Cortex of kidney (tissue), 1 donor: ENCODE results near the gene ADGRB3.

ENCODE experiments used
- DNase-seq: peaks from one replicate; lab custom pipeline; 2025; lab: John Stamatoyannopoulos, UW

Gene ADGRB3

DNA sequence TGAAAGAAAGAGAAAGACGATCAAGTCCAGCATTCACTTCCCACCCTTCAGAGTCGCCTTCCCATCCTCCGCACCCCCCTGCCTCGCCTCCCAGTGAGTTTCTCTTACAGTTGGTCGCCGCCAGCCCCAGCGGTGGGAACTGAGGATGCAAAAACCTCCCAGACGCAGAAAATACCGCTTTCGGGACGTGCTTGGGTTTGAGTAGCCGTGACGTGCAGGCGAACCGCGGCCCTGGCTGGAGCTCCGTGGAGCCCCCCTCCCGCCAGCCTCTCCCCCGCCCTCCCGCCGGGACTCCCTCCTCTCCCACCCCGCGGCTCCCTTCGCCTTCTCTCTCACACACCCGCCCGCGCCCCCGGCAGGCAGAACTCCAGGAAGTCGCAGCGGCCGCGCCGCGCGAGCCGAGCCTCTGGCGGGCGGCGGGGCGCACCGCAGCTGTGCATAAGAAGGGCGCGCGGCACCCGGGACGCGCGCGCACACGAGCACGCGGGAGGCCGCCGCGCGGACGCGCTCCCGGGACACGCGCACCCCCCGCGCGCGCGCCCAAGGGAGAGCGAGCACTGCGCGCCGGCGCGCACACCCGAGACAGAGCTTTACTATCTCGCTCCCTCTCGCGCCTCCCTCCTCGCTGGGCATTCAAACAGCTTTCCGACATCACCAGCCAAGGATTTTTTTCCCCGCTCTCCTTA lies at the start of gene ADGRB3:
ADGRB3 (plus strand) TSS at position 557 of the 686 bp plus-strand sequence. CDS start 3,394 bp downstream, outside the sequence.
- no peak for DNase-seq

DNA sequence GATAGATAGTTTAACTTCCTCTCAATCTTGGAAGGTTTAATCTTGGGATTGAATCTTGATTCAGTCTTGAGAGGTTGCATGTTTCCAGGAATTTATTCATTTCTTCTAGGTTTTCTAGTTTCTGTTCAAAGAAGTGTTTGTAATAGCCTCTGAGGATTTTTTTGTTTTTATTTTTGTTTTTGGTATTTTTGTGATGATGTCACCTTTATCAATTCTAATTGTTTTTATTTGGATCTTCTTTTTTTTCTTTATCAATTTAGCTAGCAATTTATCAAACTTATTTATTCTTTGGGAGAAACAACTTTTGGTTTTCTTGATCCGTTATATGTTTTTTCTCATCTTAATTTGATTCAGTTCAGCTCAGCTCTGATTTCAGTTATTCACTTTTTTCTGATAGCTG lies 41.5 kb upstream of the ADGRB3 start:
- DNase-seq = no peak

DNA sequence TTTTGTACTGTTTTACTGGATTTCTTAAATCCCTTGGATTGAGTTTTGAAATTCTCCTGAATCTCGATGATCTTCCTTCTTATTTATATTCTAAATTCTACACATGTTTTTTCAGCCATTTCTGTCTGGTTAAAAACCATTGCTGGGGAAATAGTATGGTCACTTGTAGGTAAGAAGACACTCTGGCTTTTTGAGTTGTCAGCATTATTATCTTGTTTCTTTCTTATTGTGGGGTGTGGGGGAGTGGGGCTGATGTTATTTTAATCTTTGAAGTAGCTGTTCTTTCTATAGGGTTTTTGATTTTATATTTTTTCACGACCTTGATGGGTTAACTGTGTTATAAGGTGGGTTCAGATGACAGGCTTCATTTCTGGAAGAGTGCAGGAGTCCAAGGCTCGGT lies 37.4 kb upstream of the ADGRB3 start:
- DNase-seq = no peak

DNA sequence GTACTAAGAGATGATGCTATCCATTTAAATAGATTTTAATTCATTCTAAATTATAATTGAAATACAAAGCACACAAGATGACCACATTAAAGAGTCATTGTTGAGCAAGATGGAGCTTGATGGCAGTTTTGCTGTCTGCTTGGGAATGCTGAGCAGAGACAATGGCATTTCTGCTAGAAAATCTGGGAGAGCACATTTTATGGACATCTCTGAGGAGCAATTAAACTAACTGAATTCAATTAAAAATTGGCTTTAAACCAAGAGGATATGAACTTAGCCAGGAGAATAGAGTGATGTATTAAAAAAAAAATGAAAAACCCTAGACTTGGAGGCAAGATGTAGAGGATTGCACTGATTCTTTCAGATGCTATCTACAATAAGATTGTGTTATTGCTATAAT lies 19.1 kb upstream of the ADGRB3 start:
- no peak for DNase-seq

DNA sequence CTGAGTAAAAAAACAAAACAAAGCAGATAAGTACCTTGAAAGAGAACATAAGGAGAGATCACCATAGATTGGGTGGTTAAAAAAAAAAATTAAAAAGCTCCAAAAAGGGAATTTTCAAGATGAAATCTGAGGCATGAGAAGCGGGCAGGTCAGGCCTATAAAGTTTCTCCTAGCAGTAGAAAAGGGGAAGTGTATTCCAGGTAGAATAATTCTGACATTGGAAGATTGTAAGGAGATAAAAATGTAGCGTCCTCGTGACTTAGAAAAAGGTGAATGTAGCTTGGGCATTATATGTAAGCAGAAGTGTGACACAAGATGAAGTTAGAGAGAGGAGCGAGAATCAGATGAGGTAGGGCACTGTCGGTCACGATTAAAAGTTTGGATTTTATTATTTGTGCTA lies 9.1 kb upstream of the ADGRB3 start:
- no peak for DNase-seq

DNA sequence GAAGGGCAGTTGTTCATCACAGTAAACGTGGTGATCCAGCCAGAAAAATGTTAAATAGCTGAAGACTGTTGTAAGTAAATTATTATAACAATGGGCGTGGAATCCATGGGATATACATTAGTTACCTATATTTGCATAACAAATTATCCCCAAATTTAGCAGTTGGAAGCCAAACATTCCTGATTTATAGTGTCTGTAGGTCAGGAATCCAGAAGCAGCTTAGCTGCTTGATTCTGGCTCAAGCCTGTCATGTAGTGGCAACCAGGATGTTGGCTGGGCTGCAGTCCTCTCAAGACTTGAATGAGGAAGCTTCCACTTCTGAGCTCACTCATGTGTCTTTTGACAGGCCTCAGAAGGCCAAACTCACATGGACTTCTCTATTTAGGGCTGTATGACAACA lies 6.9 kb upstream of the ADGRB3 start:
- DNase-seq = no peak

DNA sequence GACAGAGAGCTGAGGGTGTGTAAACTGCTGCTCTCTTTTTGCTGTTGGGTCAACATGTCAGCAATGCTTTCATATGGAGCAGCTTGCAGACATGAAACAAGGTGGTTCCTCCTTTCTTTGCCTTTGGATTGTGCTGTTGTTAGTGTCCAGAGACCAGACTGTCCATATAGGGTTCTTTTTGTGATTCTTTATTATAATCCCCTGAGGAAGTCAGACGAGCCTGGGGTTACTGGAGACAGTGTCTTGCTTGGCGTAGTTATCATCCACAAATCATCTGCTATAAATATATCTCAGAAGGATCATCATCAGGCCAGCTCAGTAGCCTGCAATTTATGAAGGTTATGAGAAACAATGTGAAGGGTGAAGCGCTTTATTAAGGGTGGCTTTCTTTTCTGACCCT lies 2.3 kb upstream of the ADGRB3 start:
- DNase-seq = no peak

DNA sequence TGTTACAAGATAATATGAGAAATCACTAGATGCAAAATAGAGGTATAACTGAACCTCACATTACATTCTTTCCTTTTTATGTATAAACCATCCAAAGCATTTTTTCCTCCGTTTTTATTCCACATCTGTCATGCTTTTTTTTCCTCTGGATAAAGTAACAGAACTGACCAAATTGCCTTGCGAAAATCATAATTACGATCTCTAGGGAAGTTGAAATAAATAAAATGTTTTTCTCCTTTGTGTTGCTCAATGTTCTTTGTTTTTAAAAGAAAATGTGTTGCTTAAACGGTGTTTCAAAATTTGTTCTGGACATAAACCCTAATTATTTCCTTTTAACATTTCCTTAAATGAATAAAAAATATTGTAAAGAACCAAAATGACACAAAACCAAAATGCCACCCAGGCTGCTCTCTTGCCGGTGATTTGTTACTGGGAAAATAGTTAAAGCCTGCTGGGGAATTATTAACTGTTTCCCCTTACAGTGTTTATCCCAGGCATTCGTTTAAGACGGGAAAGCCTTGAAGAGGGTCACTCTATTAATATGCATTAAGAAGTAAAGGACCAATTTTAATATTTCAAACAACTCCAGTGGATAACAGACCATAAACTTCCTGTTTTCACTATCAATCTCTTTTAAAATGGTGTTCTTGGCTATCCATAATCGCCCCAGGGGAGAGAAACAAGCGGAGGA lies 1.7 kb upstream of the ADGRB3 start:
- DNase-seq = no peak

DNA sequence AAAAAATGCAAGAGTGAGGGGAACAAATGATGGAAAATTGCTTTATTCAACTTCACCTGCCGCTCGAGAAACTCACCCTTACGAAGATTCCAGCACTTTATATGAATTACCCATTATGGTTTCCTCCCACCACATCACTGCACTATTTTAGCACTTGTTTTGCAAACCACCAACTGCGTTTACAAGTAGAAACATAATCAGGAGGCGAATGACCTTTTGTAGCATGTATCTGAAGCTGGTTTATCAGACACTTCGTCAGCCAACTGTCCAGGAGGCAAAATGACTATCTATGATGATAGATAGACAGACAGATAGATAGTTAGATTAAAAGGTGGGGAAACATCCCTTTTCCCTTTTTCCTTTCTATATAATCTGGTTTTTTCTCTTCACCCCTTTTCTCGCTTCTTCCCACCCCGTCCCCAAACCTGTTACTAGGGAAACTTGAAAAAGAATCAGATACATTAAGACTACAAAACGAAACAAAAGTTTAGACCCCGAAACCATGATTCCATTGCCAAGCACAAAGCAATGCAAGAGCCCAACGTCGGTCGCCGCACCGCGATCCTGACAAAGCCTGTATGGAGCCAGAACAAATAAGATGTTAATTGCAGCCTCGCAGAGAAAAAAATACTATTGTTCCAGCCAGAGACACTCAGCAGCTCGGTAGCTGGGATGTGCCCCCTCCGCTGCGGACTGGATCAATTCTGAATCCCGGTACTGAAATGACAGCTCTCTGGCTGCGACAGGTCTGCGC lies 933 bp upstream of the ADGRB3 start:
- DNase-seq = no peak

DNA sequence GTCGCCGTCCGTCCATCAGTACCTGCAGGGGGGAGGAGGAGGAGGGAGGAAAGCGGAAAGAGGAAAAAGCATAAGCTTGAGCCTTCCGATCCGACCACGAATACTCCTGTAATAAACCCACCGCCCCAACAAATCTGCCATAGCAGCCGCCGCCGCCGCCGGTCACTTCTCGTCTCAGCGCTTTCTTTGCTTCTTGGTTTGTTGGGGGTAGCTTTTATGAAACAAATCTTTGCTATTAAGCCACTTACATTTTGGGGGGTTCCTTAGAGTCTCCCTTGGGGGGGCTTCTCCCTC lies 277 bp downstream of the ADGRB3 start:
- no peak for DNase-seq

DNA sequence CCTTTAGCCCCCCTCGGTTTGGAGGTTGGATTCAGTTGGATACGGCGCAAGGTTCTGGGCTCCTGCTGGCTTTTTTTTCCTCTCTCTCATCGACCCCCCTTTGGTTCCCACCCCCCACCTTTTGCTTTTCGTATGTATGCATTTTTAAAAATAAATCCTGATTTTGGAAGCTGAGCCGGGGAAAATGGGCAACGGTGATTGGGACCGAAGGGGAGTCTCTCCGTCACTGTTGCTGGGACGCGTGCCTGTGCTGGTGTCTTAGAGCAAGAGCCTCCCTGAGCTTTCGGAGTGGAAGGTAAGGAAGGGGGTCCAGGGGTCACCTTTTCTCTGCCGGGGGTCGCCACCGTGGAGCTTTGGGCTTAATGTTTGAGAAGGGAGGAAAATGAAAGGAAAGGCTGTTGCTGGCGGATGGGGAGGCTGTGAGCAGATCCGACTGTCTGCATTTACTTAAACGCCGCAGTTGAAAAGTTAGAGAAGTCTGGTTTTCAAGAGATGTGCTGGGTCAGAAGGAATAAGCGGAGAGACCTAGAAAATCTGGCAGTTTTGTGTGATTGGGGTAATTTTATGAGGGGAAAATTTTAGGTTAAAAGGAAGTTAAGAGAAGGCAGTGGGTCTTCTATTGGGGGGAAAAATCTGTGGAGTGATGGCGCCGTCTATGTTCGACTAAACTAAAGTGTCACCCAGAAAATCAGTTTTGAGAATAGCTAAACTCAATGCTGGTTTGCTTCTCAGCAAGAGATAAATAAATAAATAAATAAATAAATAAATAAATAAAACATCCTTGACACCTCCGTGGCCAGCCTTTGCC lies 828 bp downstream of the ADGRB3 start:
- no peak for DNase-seq

DNA sequence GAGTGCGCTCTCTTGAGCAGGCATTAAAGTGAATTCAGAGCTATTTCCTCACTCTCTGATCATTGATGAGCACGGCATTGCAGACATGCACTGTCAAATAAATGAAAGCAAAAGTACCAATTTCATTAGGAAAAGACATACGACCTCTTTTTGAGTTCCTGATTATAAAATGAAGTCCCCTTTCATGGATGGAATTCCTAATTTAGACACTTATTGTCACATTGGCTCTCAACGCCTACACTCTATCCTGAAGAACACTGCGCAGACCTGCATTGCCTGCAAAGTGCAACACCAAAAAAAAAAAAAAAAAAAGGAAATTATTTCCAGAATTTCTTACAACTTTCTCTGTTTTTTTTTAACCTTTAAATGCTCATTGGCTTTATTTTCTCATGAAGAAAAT lies 1.6 kb downstream of the ADGRB3 start:
- no peak for DNase-seq

DNA sequence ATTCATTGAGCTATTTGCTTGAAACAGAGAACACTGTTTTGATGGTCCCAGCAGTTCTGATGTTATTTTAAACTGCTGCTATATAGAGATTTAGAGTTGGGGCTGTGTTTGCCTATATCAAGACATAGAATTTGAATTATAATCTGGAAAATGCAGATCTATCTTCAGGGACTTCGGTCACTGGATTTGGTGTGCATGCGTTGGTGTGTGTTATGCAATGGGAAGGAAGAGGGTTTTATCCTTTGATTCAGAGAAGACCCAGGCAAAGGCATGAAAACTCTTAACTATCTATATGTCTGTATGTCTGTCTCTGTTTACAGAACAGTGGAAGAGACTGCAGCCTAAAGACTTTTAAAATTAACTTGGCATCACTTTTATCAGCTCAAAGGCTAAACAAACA lies 2.0 kb downstream of the ADGRB3 start:
- DNase-seq = no peak

DNA sequence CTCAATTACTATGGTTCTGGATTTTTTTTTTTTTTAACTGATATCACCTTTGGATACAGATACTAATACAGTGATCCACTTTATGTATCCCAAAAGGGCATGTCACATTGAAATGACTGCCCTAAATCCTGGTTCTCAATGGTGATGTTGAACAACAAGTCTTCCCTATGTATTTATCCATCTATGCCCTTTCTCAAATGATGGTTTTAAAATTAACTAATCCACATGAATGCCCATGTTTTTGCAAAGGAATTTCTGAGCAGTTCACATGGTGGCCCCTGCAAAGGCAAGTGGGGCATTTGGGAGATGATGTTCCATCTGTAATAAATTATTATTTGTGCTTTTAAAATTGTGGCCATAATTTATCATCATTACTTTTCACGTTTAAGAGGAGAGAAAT lies 2.7 kb downstream of the ADGRB3 start:
- no peak for DNase-seq

DNA sequence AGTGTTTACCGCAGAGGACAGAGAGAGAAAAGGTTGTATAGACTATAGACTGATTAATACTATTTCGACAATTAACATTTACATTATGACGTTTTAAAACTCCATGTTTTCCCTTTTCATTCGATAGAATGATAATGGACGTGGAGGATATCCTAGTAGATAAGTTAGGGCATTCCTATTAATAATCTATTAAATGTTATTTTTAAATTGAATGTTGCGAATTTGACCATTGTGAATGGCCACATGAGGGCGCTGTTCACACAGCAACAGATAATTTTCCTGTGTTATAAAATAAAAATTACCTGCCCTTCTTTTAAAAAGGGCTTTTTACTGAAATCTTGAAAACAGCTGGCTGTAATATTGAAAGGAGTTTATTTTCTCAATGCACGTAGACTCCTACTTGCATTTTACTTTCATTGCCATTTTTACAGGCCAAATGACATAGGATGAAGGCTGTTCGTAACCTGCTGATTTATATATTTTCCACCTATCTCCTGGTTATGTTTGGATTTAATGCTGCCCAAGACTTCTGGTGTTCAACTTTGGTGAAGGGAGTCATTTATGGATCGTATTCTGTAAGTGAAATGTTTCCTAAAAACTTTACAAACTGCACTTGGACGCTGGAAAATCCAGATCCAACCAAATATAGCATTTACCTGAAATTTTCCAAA lies 3.3 kb downstream of the ADGRB3 start:
- no peak for DNase-seq

DNA sequence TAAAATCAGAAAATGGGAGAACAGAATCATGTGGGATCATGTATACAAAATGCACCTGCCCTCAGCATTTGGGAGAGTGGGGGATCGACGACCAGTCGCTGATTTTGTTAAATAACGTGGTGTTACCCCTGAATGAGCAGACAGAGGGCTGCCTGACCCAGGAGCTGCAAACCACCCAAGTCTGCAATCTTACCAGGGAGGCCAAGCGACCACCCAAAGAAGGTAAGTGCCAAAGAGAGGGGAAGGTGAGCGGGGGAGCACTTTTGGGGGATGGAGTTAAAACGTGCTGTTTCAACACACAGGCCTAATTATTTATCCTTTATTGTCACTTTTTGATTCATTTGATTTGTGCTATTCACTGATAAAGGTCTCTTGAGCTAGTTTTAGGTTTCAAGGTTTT lies 4.1 kb downstream of the ADGRB3 start:
- no peak for DNase-seq

DNA sequence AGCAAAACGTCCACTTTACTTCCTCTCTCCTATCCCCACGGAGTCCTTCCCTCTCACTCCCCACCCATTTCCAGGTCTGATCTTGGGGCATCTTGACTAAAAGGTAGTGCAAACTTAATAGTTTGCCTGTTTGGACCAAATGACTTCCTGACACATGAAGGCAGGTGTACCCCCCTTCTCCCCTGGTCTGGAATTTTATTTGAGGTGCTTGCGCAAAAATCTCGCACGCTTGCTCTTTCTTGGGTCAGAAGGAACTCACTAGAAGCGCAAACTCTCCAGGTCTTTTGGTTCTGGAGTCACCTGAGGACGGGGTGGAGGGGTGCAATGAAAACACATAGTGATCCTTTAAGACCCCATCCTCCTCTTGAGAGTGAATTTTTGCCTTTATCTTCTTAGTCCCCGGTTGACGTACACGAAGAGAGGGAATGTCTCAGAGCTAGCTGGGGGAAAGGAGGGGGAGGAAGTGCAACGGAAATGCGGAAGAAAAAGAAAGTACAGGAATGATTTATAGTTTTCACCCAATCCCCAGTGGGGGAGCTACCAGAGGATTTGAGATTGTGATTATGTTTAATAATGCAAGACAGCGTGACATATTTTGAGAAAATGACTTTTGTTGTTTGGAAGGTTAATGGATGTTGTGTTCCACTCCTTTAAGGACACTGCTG lies 4.9 kb downstream of the ADGRB3 start:
- no peak for DNase-seq

DNA sequence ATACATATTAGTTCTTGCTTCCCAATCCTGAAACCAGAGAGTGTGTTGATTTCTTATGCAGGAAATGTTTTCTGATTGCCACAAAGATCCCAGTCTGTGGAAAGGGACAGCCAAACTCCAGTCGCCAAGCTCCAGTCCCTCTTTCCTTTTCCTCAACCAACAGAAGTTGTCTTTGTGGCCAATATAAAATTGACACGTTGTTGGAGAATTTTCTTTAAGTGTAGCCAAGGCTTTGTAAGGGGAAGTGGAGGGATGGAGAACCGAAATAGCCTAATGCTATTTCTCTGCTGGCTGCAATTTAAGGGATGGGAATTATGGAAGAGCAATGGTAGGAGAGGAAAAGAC lies 5.4 kb downstream of the ADGRB3 start:
- DNase-seq = no peak

DNA sequence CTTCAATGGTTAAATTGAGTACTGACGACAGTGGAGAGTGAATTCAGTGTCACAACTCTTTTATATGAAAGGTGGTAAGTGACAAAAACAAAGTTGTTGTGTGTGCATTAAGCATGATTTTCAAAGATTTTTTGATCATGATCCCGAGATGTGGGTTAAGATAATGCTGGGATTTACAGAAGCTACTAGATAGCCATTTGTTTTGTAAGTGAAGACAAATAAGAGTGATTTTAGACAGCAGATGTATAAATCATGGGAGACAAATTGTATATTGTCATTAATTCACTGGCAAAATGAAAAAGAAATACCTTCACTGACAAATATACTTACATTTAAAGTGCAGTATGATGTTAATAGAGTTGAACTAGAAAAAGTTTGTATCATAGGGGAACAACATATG lies 6.1 kb downstream of the ADGRB3 start:
- DNase-seq = no peak

DNA sequence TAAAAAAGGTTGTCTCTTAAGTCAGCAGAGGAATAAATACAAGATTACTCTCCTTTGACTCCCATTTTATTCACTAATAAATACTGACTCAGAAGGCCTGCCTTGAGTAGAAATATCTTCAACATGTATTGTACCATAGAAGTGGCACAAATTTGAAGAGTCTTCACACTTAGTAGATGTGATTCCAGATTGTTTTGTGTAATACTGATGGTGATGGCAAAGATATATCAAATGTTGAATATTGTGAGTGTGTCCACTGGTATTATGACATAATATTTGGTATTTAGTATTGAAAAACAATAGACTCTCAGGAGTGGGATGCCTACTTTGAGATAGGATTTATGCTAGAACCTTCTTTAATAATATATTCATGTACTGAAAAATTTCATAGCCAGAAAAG lies 7.0 kb downstream of the ADGRB3 start:
- no peak for DNase-seq

DNA sequence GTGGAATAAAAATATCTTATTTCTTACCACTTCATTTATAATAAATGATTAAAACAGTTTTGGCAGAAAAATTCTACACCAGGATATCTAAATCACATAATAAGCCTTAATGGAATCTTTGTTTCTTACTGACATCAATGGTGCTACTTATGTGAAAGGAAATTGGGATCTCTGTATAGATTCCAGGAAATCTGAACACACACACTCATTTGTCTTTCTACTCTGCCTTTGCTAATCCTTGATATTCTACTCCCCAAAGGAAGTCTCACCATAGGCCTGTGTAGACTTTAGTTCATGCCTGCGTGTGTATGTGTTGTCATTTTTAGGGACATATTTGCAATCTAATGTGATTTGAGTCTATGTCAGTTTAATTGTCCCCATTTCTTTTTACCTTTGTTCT lies 7.9 kb downstream of the ADGRB3 start:
- no peak for DNase-seq

DNA sequence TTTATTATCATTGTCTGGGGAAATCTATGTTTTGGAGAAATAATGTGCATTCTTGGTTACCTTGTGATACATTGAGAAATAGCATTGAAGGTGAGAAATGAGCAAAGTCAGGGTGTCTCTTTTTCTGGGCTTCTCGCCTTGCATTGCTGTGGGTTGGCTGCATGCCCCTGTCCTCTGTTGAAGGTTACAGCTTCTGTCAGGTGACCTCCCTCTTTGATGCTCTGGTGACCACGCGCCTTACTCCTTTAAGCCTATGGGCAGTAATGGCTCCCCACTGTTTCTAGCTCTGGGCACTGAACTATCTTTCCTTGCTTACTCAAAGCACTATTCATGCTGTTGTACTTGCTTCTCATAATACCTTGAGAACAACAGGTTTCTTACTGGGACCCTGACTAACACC lies 14.6 kb downstream of the ADGRB3 start:
- no peak for DNase-seq
